22Rv1 (cell line): ENCODE measurements around the gene FAM241B.

Experiments used
- H3K27ac ChIP-seq: fragments of 450-650 bp; 2 replicates; pipeline ENCODE4 v1.5.1; 2017
- ZFX ChIP-seq: fragments of 450-650 bp; IDR thresholded peaks from 2 replicates; pipeline ENCODE4 v1.6.1; 2017; ENCODE audit warnings: antibody characterized with exemption, borderline replicate concordance
- TF ChIP-seq, protein P1 (sequence below): fragments of 450-650 bp; IDR thresholded peaks from 2 replicates; pipeline ENCODE4 v1.5.1; 2017; ENCODE audit warnings: mild to moderate bottlenecking

FAM241B gene

DNA sequence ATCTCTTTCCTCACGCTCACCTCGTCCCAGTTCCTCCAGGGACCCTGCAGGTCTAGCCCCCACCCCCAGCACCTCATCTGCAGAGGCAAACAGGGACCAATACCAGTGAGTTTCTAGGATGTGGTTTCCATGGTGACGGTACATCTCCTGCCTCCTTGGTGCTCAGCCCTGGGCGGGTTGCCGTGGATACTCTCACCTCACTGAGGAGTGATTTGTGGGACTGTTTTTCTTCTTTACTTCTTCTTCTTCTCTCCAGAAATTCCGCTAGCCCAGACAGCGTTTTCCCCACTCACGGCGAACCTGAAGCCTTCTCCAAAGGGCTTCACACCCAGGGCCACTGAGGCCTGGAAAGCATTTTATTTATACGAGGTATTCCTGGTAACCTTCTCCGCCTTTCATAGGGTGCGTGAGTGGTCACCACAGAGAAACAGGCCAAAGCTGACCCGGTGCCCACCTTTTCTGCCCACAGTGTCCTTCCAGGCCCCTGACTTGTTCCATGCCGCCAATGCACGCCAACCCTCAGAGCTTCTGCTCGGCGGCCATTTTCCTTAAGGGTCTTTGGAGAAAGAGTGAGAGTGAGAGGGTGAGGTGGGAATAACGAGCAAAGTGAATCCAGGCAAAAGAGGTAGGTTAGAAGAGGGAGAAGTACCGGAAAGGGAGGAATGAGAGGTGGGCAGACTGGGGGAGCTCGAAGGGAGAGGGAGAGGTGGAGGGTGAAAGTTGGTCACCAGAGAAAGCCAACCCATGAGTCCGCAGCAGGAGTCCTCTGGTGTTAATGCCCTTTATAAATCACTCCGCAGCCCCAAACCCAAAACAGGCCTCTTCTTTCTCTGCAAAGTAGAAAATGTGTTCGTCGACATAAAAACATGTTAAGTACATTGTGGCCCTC is 15.5 kb downstream of the FAM241B start:
- H3K27ac ChIP-seq: no peak overlapping the region
- TF ChIP-seq, protein P1, sequence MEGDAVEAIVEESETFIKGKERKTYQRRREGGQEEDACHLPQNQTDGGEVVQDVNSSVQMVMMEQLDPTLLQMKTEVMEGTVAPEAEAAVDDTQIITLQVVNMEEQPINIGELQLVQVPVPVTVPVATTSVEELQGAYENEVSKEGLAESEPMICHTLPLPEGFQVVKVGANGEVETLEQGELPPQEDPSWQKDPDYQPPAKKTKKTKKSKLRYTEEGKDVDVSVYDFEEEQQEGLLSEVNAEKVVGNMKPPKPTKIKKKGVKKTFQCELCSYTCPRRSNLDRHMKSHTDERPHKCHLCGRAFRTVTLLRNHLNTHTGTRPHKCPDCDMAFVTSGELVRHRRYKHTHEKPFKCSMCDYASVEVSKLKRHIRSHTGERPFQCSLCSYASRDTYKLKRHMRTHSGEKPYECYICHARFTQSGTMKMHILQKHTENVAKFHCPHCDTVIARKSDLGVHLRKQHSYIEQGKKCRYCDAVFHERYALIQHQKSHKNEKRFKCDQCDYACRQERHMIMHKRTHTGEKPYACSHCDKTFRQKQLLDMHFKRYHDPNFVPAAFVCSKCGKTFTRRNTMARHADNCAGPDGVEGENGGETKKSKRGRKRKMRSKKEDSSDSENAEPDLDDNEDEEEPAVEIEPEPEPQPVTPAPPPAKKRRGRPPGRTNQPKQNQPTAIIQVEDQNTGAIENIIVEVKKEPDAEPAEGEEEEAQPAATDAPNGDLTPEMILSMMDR: no peak
- TF ChIP-seq ZFX: no peak

DNA sequence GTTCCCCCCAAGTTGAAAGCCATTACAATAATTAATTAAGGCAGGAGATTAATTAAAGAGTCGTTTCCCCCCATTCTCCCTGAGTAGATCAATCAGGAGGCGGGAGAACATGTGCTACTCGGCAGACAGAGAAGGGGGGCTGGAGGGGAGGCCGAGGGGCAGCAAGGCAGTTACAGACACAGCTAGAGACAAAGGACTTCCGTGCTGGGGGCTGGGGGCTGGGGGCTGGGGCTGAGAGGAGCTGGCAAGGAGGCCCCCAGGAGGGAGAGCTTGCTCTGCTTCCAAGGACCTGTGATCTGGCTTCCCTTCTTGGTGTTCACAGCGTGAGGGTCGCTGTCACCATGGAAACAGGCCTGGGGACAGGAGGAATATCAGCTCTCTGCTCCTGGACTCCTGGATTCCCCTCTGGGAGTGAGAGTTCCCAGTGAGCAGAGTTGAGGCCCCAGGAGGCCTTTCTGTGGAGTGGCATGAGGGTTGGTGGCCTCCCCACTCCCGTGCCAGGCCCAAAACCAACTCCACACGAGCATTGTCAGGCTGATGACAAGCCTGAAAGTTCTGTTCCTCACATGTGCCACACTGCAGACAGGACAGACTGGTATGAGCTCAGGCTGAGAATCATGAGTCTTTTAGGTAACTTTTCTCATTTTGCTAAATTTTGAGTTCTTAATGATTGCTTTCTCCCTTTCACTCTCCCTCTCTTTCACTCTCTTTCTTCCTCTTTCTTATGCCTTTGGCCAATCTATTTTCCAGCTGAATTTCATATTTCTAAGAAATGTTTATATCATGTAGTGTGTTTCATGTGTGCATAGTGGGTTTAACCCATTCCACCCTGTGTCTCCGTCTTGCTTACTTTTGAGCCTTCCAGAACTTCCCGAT is 16.4 kb downstream of the FAM241B start:
- no peak for TF ChIP-seq ZFX
- TF ChIP-seq, protein P1: no peak
- H3K27ac ChIP-seq: no peak overlapping the region

DNA sequence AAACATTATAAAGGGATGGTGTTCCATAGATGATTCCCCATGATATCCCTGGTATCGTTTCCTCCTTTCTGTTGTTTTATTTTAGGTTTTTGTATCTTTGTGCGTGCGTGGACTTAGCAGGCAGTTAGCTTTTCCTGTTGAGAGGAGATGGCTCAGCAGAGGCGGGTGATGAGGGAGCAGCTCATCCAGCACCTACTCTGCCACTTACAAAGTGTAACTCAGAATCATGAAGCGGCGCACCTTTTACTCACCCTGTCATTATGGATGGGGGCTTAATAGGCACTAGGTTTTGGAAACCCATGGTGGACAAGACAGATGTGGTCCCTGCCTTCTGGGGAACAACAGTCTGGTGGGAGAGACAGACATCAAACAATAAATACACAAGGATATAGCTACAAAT is 17.1 kb downstream of the FAM241B start:
- TF ChIP-seq, protein P1: no peak
- no peak for TF ChIP-seq ZFX
- H3K27ac ChIP-seq: no peak overlapping the region

DNA sequence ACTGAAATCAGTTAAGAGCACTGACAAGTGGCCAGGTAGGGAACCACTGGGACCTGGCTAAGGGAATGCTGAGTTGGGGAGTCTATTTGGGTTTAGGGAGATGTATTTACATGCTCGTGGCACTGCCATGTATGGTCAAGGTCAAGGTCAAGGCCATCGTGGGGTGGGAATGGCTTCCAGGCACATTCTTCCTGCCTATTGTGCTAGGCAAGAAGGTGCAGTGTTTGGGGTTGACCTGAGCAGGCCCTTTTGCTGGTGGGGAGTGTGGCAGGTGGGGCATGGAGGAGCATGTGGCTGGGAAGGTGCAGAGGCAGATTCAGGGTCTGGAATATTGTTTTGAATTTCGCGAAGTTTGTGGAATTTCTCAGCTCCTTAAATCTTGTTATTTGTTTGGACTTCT is 17.8 kb downstream of the FAM241B start:
- no peak overlapping the region for H3K27ac ChIP-seq
- TF ChIP-seq, protein P1: no peak
- no peak for TF ChIP-seq ZFX

DNA sequence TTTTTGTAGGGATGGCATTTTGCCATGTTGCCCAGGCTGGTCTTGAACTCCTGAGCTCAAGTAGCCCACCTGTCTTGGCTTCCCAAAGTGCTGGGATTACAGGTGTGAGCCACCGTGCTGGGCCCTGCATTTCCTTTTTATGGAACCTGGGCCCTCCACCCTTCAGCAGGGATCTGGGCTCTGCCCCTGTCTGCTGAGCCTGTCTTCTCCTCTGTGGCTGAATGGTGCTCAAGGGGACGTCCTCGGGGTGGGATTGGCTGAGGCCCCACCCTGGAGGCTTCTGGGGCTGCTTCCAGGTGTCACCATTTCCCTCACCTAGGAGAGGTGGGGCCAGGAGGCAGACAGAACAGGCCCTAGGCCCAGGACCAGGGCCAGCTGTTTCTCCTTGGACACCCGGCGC is 18.4 kb downstream of the FAM241B start:
- H3K27ac ChIP-seq: no peak overlapping the region
- TF ChIP-seq ZFX: no peak
- TF ChIP-seq, protein P1: no peak

DNA sequence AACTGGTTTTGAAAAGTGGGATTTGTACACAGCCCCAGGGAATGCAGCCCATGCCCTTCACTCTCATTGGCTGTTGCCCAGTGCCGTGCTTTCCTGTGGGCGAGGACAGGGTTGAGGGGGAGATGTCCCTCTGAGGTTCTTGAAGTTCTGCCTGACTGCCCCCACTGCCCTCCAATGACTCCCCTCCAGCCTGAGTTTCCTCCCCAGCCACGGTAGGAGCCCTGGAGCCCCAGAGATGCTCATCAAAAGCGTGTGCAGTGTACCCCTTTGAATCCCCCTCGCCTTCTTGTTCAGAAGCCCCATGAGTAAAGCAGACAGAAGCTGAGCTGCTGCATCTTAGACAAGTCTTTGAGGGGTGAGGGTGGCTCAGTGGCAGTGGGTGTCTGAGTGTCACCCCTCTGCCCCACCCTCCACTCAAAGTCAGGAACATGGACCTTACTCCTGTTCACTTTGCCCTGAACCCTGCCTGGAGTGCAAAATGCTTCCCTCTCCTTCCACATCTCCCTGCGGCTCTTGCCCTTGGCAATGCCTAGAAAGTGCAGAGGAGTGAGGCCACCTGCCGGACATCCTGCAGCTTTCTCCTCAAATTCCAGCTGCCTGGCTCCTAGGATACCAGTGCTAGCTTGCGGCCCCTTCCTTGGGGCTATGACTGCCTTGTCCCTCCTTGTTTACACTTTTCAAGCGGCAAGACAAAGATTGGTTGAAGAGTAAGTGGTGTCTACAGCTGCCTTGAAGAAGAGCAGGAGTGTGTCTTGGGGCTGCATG is 19.9 kb downstream of the FAM241B start:
- no peak overlapping the region for H3K27ac ChIP-seq

More for the DNA sequence above, 19.9 kb downstream of the FAM241B start:
- no peak for TF ChIP-seq ZFX
- TF ChIP-seq, protein P1: peak; percentile 11; the same call in 1 of the 2 replicates
